H54 (cell line): ENCODE data around the gene TFAP2E.

ENCODE experiments used
- DNase-seq: peaks from one replicate; pipeline ENCODE4 v3.0.0; 2011; ENCODE audit warnings: low spot score, mixed read lengths; ENCODE audit not compliant: insufficient read length
- FAIRE-seq: peaks from 3 replicates; lab custom pipeline; 2011; peaks lifted over from hg19 to GRCh38; lab: Jason Lieb, UNC
- POLR2A ChIP-seq: IDR thresholded peaks from 2 replicates; pipeline ENCODE4 v1.6.1; 2011; ENCODE audit warnings: low read depth, mild to moderate bottlenecking, low read length

Gene TFAP2E

DNA sequence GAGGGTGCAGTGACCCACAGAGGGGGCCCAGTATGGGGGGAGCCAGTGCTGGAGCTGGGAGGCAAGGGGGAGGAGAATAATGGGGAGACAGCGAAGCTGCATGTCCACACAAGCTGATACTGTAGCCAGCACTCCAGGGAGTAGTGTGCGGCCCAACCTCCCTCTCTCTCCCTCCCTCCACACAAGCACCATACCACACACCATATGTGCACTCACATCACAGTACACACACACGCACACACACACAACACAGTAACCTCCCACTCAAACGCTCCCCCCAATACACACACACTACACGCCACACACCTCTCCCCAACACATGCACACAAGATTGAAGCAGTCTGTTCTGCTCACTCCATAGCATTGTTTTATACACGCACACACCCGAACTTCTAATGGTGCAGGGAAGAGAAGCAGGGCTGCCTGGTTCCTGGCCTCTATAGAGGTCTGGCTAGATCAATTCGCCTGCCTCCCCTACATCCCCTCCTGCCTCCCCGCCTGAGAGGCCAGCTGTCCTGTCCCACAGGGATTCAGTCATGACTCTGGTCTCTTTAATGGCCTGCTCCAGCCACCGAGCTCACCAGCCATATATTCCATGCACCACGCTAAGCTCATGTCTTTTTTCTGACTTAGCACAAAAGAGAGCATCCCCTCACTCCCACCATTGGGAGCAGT lies 11.7 kb upstream of the TFAP2E start:
- TF ChIP-seq POLR2A = no peak
- FAIRE-seq (no peak), DNase-seq (no peak)

DNA sequence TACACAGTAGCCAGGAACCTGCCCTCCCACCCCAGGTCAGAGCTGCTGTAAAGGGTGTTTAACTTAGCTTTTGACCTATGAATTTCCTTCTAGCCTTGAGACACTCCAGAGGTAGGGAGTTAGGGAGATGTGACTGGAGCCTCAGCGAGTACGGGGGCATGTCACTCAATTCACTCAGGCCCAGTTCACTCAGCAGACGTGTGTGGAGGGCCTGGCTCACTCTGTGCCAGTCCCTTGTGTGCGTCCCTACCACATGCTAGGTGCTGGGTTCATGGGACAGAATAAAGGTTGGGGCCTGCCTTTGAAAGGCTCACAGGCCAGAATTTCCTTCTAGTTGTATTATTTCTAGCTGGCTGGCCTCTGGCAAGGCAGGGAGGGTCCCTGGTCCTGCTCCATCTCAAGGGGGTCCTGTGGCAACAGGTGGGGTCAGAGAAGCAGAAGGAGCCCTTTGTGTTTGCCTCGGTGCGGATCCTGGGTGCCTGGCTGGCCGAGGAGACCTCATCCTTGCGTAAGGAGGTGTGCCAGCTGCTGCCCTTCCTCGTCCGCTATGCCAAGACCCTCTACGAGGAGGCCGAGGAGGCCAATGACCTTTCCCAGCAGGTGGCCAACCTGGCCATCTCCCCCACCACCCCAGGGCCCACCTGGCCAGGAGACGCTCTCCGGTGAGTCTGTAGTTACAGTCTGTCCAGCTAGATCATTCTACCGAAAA lies 11.0 kb upstream of the TFAP2E start:
- no peak for DNase-seq
- FAIRE-seq = no peak
- no peak for TF ChIP-seq POLR2A

DNA sequence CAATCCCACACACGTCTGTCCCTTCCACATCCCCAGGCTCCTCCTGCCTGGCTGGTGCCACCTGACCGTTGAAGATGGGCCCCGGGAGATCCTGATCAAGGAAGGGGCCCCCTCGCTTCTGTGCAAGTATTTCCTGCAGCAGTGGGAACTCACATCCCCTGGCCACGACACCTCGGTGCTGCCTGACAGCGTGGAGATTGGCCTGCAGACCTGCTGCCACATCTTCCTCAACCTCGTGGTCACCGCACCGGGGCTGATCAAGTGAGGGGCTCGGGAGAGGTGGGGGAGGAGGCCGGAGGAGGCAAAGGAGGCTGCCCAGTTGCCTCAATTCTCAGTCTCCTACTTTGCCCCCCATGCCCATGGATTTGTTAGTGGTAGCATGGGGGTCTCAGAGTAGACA lies 9.9 kb upstream of the TFAP2E start:
- TF ChIP-seq POLR2A = no peak
- no peak for DNase-seq
- no peak for FAIRE-seq

DNA sequence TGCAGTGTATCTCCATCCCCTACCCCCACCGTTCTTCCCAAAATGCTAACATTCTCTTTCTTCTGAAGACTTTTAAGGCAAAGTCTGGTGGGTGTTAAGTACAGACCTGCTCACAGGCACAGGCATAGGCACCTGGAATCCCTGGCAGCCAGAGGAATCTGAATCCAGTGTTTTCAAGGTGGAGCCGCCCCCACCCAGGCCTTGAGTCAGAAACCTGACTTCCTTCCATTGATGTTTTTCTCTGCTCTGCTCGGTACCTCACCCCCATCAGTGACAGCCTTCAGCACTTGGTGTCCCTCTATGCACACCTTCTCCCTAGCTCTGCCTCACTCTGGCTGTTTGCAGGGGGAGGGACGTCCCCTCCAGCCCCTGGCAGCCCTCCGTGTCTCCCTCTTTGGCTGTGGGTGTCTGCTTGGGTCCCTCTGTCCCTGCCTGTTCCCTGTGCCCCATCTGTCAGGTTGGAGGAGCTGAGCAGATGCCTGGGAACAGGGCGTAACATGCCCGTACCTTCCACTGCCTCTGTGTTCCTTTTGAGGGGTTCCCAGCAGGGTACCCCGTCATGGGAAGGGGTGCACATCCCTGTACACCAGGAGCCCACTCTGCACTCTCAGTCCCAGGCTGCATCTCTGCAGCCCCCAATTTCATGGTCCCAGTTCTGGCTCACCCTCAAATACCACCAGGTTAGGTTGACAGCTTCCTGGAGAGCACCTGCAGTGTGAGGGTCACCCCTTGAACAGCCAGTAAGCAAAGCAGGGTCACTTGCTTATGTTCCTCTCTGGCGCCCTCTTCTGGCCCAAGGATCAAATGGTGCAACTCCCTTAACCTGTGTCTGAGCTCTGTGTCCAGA lies 8.9 kb upstream of the TFAP2E start:
- DNase-seq = peak; percentile 85
- no peak for TF ChIP-seq POLR2A
- FAIRE-seq = no peak

DNA sequence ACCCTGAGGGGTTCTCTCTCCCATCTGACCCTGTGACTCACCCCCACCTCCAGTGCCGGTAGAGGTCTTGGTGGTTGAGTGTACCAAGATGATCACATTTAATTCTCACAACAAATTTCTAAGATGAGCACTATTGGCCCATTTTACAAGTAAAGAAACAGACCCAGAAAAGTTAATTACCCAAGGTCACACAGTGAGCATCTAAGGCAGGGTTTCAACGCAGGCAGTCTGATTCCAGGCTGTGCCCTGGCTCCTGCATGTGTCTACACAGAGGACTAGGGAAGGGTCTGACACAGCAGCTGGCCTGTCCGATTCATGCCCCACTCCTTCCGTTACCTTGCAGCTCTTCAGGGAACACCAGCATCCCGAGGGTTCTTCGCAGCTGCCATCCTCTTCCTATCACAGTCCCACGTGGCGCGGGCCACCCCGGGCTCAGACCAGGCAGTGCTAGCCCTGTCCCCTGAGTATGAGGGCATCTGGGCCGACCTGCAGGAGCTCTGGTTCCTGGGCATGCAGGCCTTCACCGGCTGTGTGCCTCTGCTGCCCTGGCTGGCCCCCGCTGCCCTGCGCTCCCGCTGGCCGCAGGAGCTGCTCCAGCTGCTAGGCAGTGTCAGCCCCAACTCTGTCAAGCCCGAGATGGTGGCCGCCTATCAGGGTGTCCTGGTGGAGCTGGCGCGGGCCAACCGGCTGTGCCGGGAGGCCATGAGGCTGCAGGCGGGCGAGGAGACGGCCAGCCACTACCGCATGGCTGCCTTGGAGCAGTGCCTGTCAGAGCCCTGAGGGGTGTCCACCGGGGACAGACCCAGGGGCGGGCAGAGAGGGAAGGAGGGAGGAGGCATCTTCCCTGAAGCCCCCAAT lies 8.0 kb upstream of the TFAP2E start:
- no peak for TF ChIP-seq POLR2A
- no peak for FAIRE-seq

DNA sequence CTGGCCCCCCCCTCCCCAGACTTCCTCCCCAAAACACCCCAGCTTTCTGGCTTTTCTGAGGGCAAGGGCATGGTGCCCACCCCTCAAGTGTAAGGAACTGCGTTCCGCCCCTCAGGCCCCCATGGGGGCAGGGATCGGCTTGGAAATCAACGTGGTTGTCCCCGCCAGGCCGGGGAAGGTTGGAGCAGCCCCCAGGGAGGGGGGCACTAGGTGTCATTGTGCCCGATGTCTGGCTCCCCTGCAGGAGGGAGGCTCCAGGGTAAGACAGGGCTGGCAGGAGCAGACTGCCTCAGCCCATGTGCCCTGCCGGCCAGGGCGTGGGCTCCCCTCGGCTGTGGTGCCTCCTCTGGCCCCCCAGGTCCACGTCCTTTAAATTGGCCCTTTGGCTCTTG lies 7.4 kb upstream of the TFAP2E start:
- no peak for TF ChIP-seq POLR2A
- FAIRE-seq = no peak
- DNase-seq = no peak

More for the DNA sequence above, 8.0 kb upstream of the TFAP2E start:
- DNase-seq = no peak

DNA sequence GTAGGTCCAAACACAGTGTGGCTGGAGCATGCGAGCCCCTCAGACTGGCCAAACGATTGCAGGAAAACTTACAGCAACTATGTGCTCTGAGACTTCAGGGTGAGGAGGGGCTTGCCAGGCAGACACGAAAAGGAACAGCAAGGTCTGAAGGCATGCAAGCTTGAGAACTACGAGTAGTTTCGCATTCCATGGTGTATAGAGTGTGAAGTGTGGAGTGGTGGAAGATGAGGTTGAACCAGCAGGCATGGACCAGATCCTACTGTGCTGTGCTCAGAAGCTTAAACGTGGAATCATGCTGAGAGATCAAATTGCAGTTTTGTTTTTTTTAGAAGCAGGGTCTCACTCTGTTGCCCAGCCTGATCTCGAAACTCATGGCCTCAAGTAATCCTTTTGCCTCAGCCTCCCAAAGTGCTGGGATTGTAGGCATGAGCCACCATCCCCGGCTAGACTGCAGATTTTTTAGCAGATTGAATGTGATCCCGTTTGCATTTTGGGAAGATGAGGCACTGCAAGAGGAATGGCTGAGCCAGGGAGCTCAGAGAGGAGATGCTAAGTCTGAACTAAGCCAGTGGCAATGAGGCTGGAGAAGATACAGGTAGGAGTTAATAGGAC lies 5.1 kb upstream of the TFAP2E start:
- DNase-seq = no peak
- no peak for FAIRE-seq
- no peak for TF ChIP-seq POLR2A

DNA sequence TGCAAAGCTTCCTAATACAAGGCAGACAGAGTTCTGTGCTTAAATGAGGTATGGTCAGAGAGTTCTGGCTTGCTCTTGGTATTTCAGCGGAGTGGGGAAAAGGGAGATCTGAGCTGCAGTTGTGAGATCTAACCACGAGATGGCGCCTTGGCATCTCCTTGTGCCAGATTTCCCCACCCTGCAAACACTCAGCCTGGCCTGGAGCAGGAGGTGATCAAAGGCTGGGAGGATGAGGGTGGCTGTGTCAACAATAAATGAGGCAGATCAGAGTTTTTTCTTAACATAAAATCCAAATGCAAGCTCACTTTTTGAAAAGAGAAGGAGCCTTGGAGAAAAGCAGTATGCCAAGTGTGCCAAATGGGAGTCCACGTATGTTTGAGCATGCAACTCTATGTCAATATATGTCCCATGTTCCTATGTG lies 4.1 kb upstream of the TFAP2E start:
- TF ChIP-seq POLR2A = no peak
- DNase-seq = peak; percentile 81
- FAIRE-seq = peak; percentile 48

DNA sequence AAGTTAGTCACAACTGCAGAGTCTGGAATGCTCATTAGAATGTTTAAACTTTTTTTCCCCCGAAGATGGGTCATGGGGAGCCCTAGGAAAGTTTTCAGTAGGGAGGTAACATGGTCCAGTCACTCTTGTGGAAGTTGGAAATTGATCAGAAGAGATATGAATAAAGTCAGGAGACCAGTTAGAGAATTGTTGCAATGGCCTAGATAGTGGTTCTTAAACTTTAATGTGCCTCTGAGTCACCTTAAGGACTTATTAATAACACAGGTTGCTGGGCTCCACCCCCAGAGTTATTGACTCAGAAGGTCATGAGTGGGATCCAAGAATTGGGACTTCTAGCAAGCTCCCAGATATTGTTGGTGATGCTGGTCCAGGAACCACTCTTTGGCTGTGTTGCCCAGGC lies 3.2 kb upstream of the TFAP2E start:
- FAIRE-seq (no peak), DNase-seq (peak; percentile 71)
- TF ChIP-seq POLR2A = no peak

DNA sequence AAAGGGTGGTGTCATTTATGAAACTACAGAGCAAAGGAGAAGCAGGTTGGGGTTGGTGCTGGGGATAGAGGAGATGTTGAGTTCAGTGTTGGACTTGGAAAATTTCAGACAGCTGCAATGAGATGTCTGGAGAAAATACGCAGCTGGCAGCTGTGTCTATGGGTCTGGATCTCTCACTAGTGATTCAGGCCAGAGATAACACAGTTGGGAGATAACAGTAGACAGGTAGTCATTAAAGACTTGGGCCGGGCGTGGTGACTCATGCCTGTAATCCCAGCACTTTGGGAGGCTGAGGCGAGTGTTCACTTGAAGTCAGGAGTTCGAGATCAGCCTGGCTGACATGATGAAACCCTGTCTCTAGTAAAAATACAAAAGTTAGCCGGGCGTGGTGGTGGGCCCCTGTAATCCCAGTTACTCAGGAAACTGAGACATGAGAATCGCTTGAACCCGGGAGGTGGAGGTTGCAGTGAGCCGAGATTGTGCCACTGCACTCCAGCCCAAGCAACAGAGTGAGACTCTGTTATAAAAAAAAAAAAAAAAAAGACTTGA lies 2.5 kb upstream of the TFAP2E start:
- DNase-seq = no peak
- TF ChIP-seq POLR2A = no peak
- no peak for FAIRE-seq

DNA sequence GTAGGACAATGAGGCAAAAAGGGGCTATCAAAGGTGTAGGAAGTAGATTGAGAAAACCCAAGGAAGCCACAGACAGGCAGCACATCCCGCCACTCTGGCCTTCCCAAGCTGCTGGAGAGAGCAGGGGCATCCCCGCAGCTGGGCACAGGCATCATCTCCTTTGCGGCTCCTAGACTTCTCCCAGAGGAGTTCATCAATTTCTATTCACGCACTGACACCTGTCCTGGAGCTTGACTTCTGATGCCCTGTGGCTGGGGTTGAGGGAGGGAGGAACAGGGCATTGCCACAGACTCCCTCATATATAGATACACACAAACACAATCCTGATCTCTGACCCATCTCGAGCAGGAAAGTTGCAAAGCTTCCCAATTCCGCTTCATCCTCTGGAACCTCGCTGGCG lies 1.9 kb upstream of the TFAP2E start:
- FAIRE-seq (no peak), DNase-seq (no peak)
- no peak for TF ChIP-seq POLR2A

DNA sequence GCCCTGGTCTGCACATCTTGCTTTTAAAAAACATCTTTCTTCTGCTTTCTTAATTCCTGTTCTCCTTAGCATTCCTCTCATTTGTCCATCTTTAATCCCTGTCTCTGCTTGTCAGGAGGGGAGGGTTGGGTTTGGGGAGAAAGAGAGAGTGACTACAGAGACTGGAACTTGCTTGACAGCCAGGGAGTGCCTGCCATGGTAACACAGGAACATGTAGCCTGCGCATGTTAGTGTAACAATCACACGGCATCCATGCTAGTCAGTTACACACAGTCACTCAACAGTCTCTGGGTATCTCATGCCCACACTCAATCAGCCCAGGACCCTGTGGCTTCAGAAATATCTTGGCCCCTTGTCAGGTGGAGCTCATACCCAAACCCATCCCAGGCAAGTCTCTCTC lies 818 bp upstream of the TFAP2E start:
- FAIRE-seq (no peak), DNase-seq (no peak)
- TF ChIP-seq POLR2A = no peak
